Adrenal gland (tissue), 5 donors: Measurements from ENCODE around the gene NLRC3.

Experiments used
- POLR2A ChIP-seq, 2 donors: fragments of 450-650 bp; IDR thresholded peaks; one replicate each; pipeline ENCODE4 v1.6.1; 2017; ENCODE audit warnings: antibody characterized with exemption in 2 of 2, mild to moderate bottlenecking in 2 of 2, moderate library complexity in 1 of 2
- TF ChIP-seq, protein P1 (sequence below), 6 experiments: fragments of 450-650 bp in 4 of 6; fragments of 200-600 bp in 2 of 6; sonication (generic) in 1 of 6; IDR thresholded peaks; 1 replicate in 5 of 6; 2 replicates in 1 of 6; pipeline versions ENCODE4 v1.5.1 to v1.8.0; 2016 to 2021; ENCODE audit warnings: antibody characterized with exemption in 6 of 6, mild to moderate bottlenecking in 2 of 6, moderate library complexity in 1 of 6
- donor health status: DM: no; HTN: no; CAD: no.

DNA sequence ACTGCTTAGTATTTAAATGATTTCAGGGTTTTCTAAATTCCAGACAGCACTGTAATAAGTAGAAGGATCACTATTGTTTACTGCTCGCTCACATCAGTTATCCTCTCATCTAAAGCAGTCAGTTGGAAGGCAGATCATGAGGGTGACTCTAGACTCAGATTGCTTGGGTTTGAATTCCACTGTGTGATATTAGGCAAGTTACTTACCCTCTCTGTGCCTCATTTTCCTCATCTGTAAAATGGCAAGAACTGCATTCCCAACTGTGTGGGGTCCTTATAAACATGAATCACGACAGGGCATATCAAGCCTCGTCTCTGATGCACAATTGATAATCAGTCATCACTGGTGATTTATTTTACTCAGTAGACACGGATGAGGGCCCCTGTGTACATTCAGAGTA is 61.3 kb downstream of the NLRC3 start:
- TF ChIP-seq, protein P1, sequence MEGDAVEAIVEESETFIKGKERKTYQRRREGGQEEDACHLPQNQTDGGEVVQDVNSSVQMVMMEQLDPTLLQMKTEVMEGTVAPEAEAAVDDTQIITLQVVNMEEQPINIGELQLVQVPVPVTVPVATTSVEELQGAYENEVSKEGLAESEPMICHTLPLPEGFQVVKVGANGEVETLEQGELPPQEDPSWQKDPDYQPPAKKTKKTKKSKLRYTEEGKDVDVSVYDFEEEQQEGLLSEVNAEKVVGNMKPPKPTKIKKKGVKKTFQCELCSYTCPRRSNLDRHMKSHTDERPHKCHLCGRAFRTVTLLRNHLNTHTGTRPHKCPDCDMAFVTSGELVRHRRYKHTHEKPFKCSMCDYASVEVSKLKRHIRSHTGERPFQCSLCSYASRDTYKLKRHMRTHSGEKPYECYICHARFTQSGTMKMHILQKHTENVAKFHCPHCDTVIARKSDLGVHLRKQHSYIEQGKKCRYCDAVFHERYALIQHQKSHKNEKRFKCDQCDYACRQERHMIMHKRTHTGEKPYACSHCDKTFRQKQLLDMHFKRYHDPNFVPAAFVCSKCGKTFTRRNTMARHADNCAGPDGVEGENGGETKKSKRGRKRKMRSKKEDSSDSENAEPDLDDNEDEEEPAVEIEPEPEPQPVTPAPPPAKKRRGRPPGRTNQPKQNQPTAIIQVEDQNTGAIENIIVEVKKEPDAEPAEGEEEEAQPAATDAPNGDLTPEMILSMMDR (IDR thresholded peaks at IDR 0.05) = no peak
- TF ChIP-seq POLR2A (IDR thresholded peaks at IDR 0.05) = no peak
